ENCODE data around the gene PHOSPHO2. TPM values are rescaled to one million over a fixed set of nuclear protein-coding genes. Genes with fewer than 3 reads are reported as not detected.

The PHOSPHO2 gene
- total and polyA plus RNA-seq, 9 of the 15 experiments (the other 6 are each of a cell fraction or from before 2014, with no cell fraction given), result 7.8 to 19.1 (median 11.7) TPM

DNA sequence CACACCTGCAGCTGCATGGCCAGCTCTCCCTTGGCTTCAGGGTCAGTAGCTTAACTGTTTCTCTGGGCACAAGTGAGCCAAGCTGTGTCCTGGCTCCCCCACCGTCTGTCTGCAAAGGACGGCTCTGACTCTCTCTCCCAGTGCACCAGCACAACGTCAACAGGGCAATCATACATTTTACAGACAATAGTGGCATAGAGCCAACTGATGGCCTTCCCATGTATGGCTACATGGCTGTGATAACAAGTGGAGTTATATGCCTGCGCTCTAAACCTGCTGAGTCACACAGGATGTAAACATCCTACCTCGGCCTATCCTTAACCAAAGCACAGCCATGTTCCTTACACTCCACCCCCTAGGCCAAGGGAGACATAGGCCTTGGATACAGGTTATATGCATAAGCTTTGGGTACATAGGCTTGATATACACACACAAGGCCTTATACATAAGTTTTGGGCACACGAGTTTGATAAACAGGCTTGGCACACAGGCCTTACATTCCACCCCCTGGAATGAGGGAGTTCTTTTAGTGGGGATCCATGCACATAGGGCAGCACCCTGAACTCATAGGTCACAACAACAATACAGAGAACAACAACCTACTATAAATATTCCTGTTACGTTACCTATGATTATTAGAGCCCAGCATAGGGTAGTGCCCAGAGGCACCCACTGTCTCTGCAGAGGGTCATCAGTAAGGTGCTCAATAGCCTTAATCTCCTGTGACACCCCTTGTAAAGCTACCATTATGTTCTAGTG lies 17.7 kb downstream of the PHOSPHO2 start (continued):
- TF ChIP-seq, protein P1, sequence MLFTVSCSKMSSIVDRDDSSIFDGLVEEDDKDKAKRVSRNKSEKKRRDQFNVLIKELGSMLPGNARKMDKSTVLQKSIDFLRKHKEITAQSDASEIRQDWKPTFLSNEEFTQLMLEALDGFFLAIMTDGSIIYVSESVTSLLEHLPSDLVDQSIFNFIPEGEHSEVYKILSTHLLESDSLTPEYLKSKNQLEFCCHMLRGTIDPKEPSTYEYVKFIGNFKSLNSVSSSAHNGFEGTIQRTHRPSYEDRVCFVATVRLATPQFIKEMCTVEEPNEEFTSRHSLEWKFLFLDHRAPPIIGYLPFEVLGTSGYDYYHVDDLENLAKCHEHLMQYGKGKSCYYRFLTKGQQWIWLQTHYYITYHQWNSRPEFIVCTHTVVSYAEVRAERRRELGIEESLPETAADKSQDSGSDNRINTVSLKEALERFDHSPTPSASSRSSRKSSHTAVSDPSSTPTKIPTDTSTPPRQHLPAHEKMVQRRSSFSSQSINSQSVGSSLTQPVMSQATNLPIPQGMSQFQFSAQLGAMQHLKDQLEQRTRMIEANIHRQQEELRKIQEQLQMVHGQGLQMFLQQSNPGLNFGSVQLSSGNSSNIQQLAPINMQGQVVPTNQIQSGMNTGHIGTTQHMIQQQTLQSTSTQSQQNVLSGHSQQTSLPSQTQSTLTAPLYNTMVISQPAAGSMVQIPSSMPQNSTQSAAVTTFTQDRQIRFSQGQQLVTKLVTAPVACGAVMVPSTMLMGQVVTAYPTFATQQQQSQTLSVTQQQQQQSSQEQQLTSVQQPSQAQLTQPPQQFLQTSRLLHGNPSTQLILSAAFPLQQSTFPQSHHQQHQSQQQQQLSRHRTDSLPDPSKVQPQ (CRISPR knock-in tag; IDR thresholded peaks at IDR 0.05; ENCODE audit: borderline replicate concordance), result peak; percentile 84; the same call in 1 of the 2 replicates
- 0 out of 2 replicates have a peak, but pooled peaks have one; percentile 74 for TF ChIP-seq KLF1 (tag; IDR thresholded peaks at IDR 0.05)
- no peak for TF ChIP-seq RAD51 (IDR thresholded peaks at IDR 0.05; ENCODE audit: borderline replicate concordance, low read depth)
- peak; percentile 75 for TF ChIP-seq DPF2 (IDR thresholded peaks at IDR 0.05)
- TF ChIP-seq, protein P2, sequence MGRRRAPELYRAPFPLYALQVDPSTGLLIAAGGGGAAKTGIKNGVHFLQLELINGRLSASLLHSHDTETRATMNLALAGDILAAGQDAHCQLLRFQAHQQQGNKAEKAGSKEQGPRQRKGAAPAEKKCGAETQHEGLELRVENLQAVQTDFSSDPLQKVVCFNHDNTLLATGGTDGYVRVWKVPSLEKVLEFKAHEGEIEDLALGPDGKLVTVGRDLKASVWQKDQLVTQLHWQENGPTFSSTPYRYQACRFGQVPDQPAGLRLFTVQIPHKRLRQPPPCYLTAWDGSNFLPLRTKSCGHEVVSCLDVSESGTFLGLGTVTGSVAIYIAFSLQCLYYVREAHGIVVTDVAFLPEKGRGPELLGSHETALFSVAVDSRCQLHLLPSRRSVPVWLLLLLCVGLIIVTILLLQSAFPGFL (CRISPR knock-in tag; IDR thresholded peaks at IDR 0.05), result no peak
- no peak for TF ChIP-seq STAG1 (CRISPR knock-in tag; IDR thresholded peaks at IDR 0.05; ENCODE audit: borderline replicate concordance)
- TF ChIP-seq ZC3H8 (IDR thresholded peaks at IDR 0.05), result no peak
- TF ChIP-seq NFXL1 (CRISPR knock-in tag; IDR thresholded peaks at IDR 0.05), result peak; percentile 98
- TF ChIP-seq ZBED1 (IDR thresholded peaks at IDR 0.05), result no peak
- no peak for TF ChIP-seq NELFE (IDR thresholded peaks at IDR 0.05; ENCODE audit: insufficient read depth, insufficient read length)
- TF ChIP-seq TSC22D4 (tag; IDR thresholded peaks at IDR 0.05), result peak; percentile 86; the same call in 1 of the 2 replicates
- TF ChIP-seq TAF15 (IDR thresholded peaks at IDR 0.05; ENCODE audit: low read depth, low read length), result no peak
- no peak for TF ChIP-seq ZNF764 (CRISPR knock-in tag; IDR thresholded peaks at IDR 0.05; ENCODE audit: low read depth)
- TF ChIP-seq RNF2 (IDR thresholded peaks at IDR 0.05), result no peak
- TF ChIP-seq, protein P3, sequence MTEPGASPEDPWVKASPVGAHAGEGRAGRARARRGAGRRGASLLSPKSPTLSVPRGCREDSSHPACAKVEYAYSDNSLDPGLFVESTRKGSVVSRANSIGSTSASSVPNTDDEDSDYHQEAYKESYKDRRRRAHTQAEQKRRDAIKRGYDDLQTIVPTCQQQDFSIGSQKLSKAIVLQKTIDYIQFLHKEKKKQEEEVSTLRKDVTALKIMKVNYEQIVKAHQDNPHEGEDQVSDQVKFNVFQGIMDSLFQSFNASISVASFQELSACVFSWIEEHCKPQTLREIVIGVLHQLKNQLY (CRISPR knock-in tag; conservative IDR thresholded peaks at IDR 0.05), result 0 out of 4 replicates have a peak, but pooled peaks of 1 of the 2 experiments have one; percentile 39
- TF ChIP-seq HNRNPK (IDR thresholded peaks at IDR 0.05; ENCODE audit: low read depth, low read length, poor library complexity, severe bottlenecking), result no peak
- TF ChIP-seq ZNF354B (CRISPR knock-in tag; IDR thresholded peaks at IDR 0.05), result peak; percentile 95
- TF ChIP-seq, protein P4, sequence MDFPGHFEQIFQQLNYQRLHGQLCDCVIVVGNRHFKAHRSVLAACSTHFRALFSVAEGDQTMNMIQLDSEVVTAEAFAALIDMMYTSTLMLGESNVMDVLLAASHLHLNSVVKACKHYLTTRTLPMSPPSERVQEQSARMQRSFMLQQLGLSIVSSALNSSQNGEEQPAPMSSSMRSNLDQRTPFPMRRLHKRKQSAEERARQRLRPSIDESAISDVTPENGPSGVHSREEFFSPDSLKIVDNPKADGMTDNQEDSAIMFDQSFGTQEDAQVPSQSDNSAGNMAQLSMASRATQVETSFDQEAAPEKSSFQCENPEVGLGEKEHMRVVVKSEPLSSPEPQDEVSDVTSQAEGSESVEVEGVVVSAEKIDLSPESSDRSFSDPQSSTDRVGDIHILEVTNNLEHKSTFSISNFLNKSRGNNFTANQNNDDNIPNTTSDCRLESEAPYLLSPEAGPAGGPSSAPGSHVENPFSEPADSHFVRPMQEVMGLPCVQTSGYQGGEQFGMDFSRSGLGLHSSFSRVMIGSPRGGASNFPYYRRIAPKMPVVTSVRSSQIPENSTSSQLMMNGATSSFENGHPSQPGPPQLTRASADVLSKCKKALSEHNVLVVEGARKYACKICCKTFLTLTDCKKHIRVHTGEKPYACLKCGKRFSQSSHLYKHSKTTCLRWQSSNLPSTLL (IDR thresholded peaks at IDR 0.05), result no peak
- TF ChIP-seq, protein P5, sequence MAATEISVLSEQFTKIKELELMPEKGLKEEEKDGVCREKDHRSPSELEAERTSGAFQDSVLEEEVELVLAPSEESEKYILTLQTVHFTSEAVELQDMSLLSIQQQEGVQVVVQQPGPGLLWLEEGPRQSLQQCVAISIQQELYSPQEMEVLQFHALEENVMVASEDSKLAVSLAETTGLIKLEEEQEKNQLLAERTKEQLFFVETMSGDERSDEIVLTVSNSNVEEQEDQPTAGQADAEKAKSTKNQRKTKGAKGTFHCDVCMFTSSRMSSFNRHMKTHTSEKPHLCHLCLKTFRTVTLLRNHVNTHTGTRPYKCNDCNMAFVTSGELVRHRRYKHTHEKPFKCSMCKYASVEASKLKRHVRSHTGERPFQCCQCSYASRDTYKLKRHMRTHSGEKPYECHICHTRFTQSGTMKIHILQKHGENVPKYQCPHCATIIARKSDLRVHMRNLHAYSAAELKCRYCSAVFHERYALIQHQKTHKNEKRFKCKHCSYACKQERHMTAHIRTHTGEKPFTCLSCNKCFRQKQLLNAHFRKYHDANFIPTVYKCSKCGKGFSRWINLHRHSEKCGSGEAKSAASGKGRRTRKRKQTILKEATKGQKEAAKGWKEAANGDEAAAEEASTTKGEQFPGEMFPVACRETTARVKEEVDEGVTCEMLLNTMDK (IDR thresholded peaks at IDR 0.05; ENCODE audit: borderline replicate concordance, insufficient read depth, low read depth, low read length, poor library complexity, severe bottlenecking), result no peak
